ENCODE measurements around the gene KCNK15.
"Not testable (repeated sequence)": the region's sequence is repeated elsewhere in the genome, so short reads cannot be mapped to it uniquely, and the experiment has no call there.

The KCNK15 gene

GRCh38 chr20:44759595-44759994 lies 13.9 kb downstream of the KCNK15 start:
- no peak for TF ChIP-seq JUND (IDR thresholded peaks at IDR 0.05; ENCODE audit: low read depth)
- in situ Hi-C loops (cut with HindIII; ENCODE audit: low pct_unique_long_range_greater_than_20kb, low sequenced_read_pairs): no loop called here
- DNase-seq (ENCODE audit: low read depth in 1 of 2, low spot score in 1 of 2): no peak

GRCh38 chr20:44761423-44761822 lies 15.8 kb downstream of the KCNK15 start:
- TF ChIP-seq JUND (IDR thresholded peaks at IDR 0.05; ENCODE audit: low read depth): no peak
- in situ Hi-C loops (cut with HindIII; ENCODE audit: low pct_unique_long_range_greater_than_20kb, low sequenced_read_pairs): no loop called here
- DNase-seq (ENCODE audit: low read depth in 1 of 2, low spot score in 1 of 2): no peak

GRCh38 chr20:44762466-44763140 lies 16.9 kb downstream of the KCNK15 start:
- DNase-seq (ENCODE audit: low read depth in 1 of 2, low spot score in 1 of 2): no peak
- no peak for TF ChIP-seq JUND (IDR thresholded peaks at IDR 0.05; ENCODE audit: low read depth)
- in situ Hi-C loops (cut with HindIII; ENCODE audit: low pct_unique_long_range_greater_than_20kb, low sequenced_read_pairs): no loop called here

GRCh38 chr20:44763798-44764197 lies 18.1 kb downstream of the KCNK15 start:
- DNase-seq (ENCODE audit: low read depth in 1 of 2, low spot score in 1 of 2); in situ Hi-C loops (cut with HindIII; ENCODE audit: low pct_unique_long_range_greater_than_20kb, low sequenced_read_pairs): not testable (repeated sequence)

- peak in 1 of 2 experiments; percentile 54 for DNase-seq (ENCODE audit: low read depth in 1 of 2, low spot score in 1 of 2)
- in situ Hi-C loops (cut with HindIII; ENCODE audit: low pct_unique_long_range_greater_than_20kb, low sequenced_read_pairs): no loop called here
- no peak for TF ChIP-seq JUND (IDR thresholded peaks at IDR 0.05; ENCODE audit: low read depth)
These were observed 19.4 kb downstream of the KCNK15 start for GRCh38 chr20:44765091-44765490.

GRCh38 chr20:44765701-44766347 lies 20.2 kb downstream of the KCNK15 start:
- peak in 1 of 2 experiments; percentile 84 for DNase-seq (ENCODE audit: low read depth in 1 of 2, low spot score in 1 of 2)
- in situ Hi-C loops (cut with HindIII; ENCODE audit: low pct_unique_long_range_greater_than_20kb, low sequenced_read_pairs): no loop called here
- TF ChIP-seq JUND (IDR thresholded peaks at IDR 0.05; ENCODE audit: low read depth): no peak

GRCh38 chr20:44768256-44768655 lies 22.6 kb downstream of the KCNK15 start:
- in situ Hi-C loops (cut with HindIII; ENCODE audit: low pct_unique_long_range_greater_than_20kb, low sequenced_read_pairs): no loop called here
- DNase-seq (ENCODE audit: low read depth in 1 of 2, low spot score in 1 of 2): no peak
- no peak for TF ChIP-seq JUND (IDR thresholded peaks at IDR 0.05; ENCODE audit: low read depth)

- in situ Hi-C loops (cut with HindIII; ENCODE audit: low pct_unique_long_range_greater_than_20kb, low sequenced_read_pairs): no loop called here
- no peak for DNase-seq (ENCODE audit: low read depth in 1 of 2, low spot score in 1 of 2)
- no peak for TF ChIP-seq JUND (IDR thresholded peaks at IDR 0.05; ENCODE audit: low read depth)
These were observed 23.3 kb downstream of the KCNK15 start for GRCh38 chr20:44768854-44769480.

- no peak for TF ChIP-seq JUND (IDR thresholded peaks at IDR 0.05; ENCODE audit: low read depth)
- DNase-seq (ENCODE audit: low read depth in 1 of 2, low spot score in 1 of 2): no peak
- in situ Hi-C loops (cut with HindIII; ENCODE audit: low pct_unique_long_range_greater_than_20kb, low sequenced_read_pairs): no loop called here
These were observed 23.8 kb downstream of the KCNK15 start for GRCh38 chr20:44769481-44769863.

GRCh38 chr20:44770484-44771171 lies 25.0 kb downstream of the KCNK15 start:
- in situ Hi-C loops (cut with HindIII; ENCODE audit: low pct_unique_long_range_greater_than_20kb, low sequenced_read_pairs): no loop called here
- DNase-seq (ENCODE audit: low read depth in 1 of 2, low spot score in 1 of 2): no peak
- TF ChIP-seq JUND (IDR thresholded peaks at IDR 0.05; ENCODE audit: low read depth): no peak

- no peak for DNase-seq (ENCODE audit: low read depth in 1 of 2, low spot score in 1 of 2)
- in situ Hi-C loops (cut with HindIII; ENCODE audit: low pct_unique_long_range_greater_than_20kb, low sequenced_read_pairs): no loop called here
- TF ChIP-seq JUND (IDR thresholded peaks at IDR 0.05; ENCODE audit: low read depth): no peak
These were observed 25.5 kb downstream of the KCNK15 start for GRCh38 chr20:44771172-44771535.

- in situ Hi-C loops (cut with HindIII; ENCODE audit: low pct_unique_long_range_greater_than_20kb, low sequenced_read_pairs): no loop called here
- no peak for DNase-seq (ENCODE audit: low read depth in 1 of 2, low spot score in 1 of 2)
- TF ChIP-seq JUND (IDR thresholded peaks at IDR 0.05; ENCODE audit: low read depth): no peak
These were observed 27.0 kb downstream of the KCNK15 start for GRCh38 chr20:44772636-44773035.
